ENCODE data around the gene MAPRE3. TPM values are rescaled to one million over a fixed set of nuclear protein-coding genes. Genes with fewer than 3 reads are reported as not detected.

Gene MAPRE3
- total and polyA plus RNA-seq, 7 donors = 22.1 to 149 (median 116) TPM

GRCh38 chr2:26970928-26971627, 641 bp downstream of the MAPRE3 start:
- no peaks in the 10 kb centered on the region for H3K9me3 ChIP-seq
- H3K4me1 ChIP-seq = peaks cover 45% of the 10 kb centered on the region
- TF ChIP-seq CTCF (IDR thresholded peaks at IDR 0.05) = no peak
- DNase-seq = no peak
- no peaks in the 10 kb centered on the region for H3K27me3 ChIP-seq (ENCODE audit: insufficient read depth in 3 of 3, low read length in 2 of 3)
- 5 to 10% (median 5%) methylated on average over 29 to 34 of the region's 34 CpGs for WGBS, 3 donors
- no peaks in the 10 kb centered on the region for H3K36me3 ChIP-seq (ENCODE audit: insufficient read depth in 1 of 2, low read depth in 1 of 2)
- intact Hi-C loops (cut with DNase I) = loop anchor here in 1 of 2 donors (10.0 kb wide), 1 partner anchor 334 kb away; the partner anchor contains the start of gene UCN
- peak; percentile 27 to 52 (median 37) for ATAC-seq
- peak overlapping the region; percentile 96 for H3K4me3 ChIP-seq
- H3K27ac ChIP-seq = peak overlapping the region; percentile 96

DNA sequence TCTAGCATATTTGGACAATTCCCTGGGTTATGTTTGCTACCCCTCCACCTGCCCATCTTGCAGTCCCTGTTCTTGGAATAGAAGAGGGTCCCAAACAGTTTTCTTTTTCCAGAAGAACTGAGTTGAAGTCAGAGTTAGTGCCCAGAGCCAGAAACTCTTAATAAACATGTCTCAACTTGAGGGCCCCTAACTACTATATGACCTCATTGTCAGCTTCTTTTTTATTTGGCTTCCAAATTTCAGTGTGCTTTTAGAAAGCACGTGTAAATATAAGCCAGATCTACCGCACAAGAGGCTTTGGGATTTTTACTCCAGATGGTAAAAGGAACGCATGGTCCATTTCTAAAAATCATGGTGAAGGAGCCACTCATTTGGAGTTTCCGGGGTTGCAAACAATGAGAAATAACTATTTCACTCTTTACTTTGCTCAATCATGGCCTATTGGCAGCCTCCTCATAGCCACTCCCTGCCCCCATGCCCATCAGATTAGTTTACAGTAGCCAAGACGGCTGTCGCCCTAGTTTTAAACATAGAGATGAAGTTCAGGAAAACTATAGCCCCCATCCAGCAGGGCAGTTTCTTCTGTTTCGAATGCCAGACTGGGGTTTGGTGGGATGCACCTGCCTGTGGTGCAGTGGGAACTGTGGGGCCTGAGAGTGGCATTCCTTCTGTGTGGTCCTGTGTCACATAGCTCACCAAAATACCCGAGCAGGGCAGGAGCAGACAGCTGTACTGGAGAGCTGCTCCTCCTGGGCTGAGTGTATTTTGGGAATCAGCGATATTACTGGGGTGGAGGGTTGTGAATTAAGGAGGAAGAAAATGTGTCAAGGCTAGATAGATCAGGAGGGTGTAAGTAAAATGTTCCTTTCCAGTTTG, 1.7 kb downstream of the MAPRE3 start:
- DNase-seq = no peak
- Histone ChIP-seq H3K4me3 (peak overlapping the region; percentile 96), H3K36me3 (ENCODE audit: insufficient read depth in 1 of 2, low read depth in 1 of 2) (no peaks in the 10 kb centered on the region), H3K27ac (peak overlapping the region; percentile 96), H3K9me3 (no peaks in the 10 kb centered on the region), H3K27me3 (ENCODE audit: insufficient read depth in 3 of 3, low read length in 2 of 3) (no peaks in the 10 kb centered on the region), H3K4me1 (peaks cover 54% of the 10 kb centered on the region)
- WGBS, 3 donors = 29 to 47% (median 31%) methylated on average over 9 of the region's 9 CpGs
- intact Hi-C loops (cut with DNase I) = loop anchor here in 1 of 2 donors (10.0 kb wide), 1 partner anchor 333 kb away; the partner anchor contains the start of gene UCN
- peak; percentile 38 to 63 (median 56) for ATAC-seq
- no peak for TF ChIP-seq CTCF (IDR thresholded peaks at IDR 0.05)

- ATAC-seq (no peak), DNase-seq (no peak)
- peaks cover 74% of the 10 kb centered on the region for H3K4me1 ChIP-seq
- intact Hi-C loops (cut with DNase I) = loop anchor here in 1 of 2 donors (10.0 kb wide), 1 partner anchor 330 kb away; the partner anchor contains the start of gene UCN
- no peaks in the 10 kb centered on the region for H3K36me3 ChIP-seq (ENCODE audit: insufficient read depth in 1 of 2, low read depth in 1 of 2)
- WGBS, 3 donors = 73 to 84% (median 74%) methylated on average over 5 of the region's 5 CpGs
- H3K9me3 ChIP-seq = no peaks in the 10 kb centered on the region
- no peak for TF ChIP-seq CTCF (IDR thresholded peaks at IDR 0.05)
- peak overlapping the region; percentile 39 for H3K4me3 ChIP-seq
- peak overlapping the region; percentile 96 for H3K27ac ChIP-seq
- H3K27me3 ChIP-seq (ENCODE audit: insufficient read depth in 3 of 3, low read length in 2 of 3) = no peaks in the 10 kb centered on the region
Observed at GRCh38 chr2:26974352-26974751, 3.9 kb downstream of the MAPRE3 start.

DNA sequence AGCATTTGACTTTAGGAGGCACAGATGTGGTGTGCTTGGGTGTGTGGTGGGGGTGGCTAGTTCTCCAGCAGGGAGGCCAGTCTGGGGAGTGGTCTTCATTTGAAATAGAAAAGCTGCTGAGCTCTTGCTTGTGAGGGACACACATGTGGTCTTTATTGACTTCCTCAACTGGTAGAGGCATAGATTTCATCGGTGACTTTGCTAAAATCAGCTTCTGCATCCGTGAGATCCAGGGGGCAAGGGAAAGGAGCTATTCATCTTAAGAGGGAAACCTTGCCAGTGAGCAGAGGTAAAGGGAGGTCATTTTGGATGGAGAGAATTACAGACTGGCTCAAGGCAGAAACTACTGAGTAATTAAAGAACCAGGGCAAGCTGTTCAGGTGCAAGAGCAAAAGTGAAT, 4.7 kb downstream of the MAPRE3 start:
- Histone ChIP-seq H3K27me3 (ENCODE audit: insufficient read depth in 3 of 3, low read length in 2 of 3) (no peaks in the 10 kb centered on the region), H3K9me3 (no peaks in the 10 kb centered on the region), H3K27ac (peak overlapping the region; percentile 96), H3K4me1 (peaks cover 76% of the 10 kb centered on the region), H3K4me3 (peak overlapping the region; percentile 39), H3K36me3 (ENCODE audit: insufficient read depth in 1 of 2, low read depth in 1 of 2) (no peaks in the 10 kb centered on the region)
- intact Hi-C loops (cut with DNase I) = loop anchor here (5.0 to 10.0 kb wide), 2 partner anchors 37 to 330 kb away; partner anchors contain the start of gene UCN (in 1 of the 2)
- ATAC-seq (no peak), DNase-seq (no peak)
- TF ChIP-seq CTCF (IDR thresholded peaks at IDR 0.05) = no peak
- WGBS, 3 donors = 14 to 22% (median 16%) methylated on average over 2 of the region's 2 CpGs
